HEK293T (cell line): ENCODE results near the gene ILKAP.

Source experiments
- CTCF ChIA-PET: fragments of 350-600 bp; formaldehyde crosslinking; extraction: SDS; loops from one replicate; lab custom pipeline; 2021; ENCODE audit warnings: antibody characterized with exemption, inconsistent platforms; lab: Yijun Ruan, JAX
- POLR2A ChIA-PET: fragments of 350-600 bp; formaldehyde crosslinking; extraction: SDS; loops from one replicate; lab custom pipeline; 2020; ENCODE audit warnings: antibody characterized with exemption, inconsistent platforms; lab: Yijun Ruan, JAX
- DNase-seq: peaks from one replicate; pipeline ENCODE4 v3.0.0; 2012; ENCODE audit warnings: mixed read lengths; ENCODE audit errors: extremely low spot score
- ARNT ChIP-seq: fragments of 450-650 bp; IDR thresholded peaks from 2 replicates; pipeline ENCODE4 v1.6.1; 2017; ENCODE audit warnings: mild to moderate bottlenecking
- BHLHE40 ChIP-seq: fragments of 450-650 bp; IDR thresholded peaks from 2 replicates; pipeline ENCODE4 v1.6.1; 2016; ENCODE audit warnings: mild to moderate bottlenecking, moderate library complexity, borderline replicate concordance
- CTBP1 ChIP-seq: fragments of 450-650 bp; IDR thresholded peaks from 2 replicates; pipeline ENCODE4 v1.6.1; 2016; ENCODE audit warnings: borderline replicate concordance
- ELF4 ChIP-seq: fragments of 450-650 bp; IDR thresholded peaks from 2 replicates; pipeline ENCODE4 v1.6.1; 2017; ENCODE audit warnings: antibody characterized with exemption
- FOXA1 ChIP-seq: fragments of 450-650 bp; IDR thresholded peaks from 2 replicates; pipeline ENCODE4 v1.6.1; 2016; ENCODE audit warnings: mild to moderate bottlenecking
- FOXK2 ChIP-seq: fragments of 450-650 bp; IDR thresholded peaks from 2 replicates; pipeline ENCODE4 v1.6.1; 2016; ENCODE audit warnings: mild to moderate bottlenecking
- FOXM1 ChIP-seq: fragments of 450-650 bp; IDR thresholded peaks from 2 replicates; pipeline ENCODE4 v1.6.1; 2017; ENCODE audit warnings: mild to moderate bottlenecking, borderline replicate concordance
- HDGF ChIP-seq: fragments of 450-650 bp; IDR thresholded peaks from 2 replicates; pipeline ENCODE4 v1.6.1; 2017; ENCODE audit warnings: antibody characterized with exemption, borderline replicate concordance
- L3MBTL2 ChIP-seq: fragments of 450-650 bp; conservative IDR thresholded peaks from 2 replicates; pipeline ENCODE4 v1.6.1; 2016; ENCODE audit warnings: mild to moderate bottlenecking
- LEF1 ChIP-seq: fragments of 450-650 bp; IDR thresholded peaks from 2 replicates; pipeline ENCODE4 v1.6.1; 2017; ENCODE audit warnings: mild to moderate bottlenecking, borderline replicate concordance
- NFRKB ChIP-seq: fragments of 450-650 bp; IDR thresholded peaks from 2 replicates; pipeline ENCODE4 v1.6.1; 2016; ENCODE audit warnings: mild to moderate bottlenecking, moderate library complexity
- PKNOX1 ChIP-seq: fragments of 450-650 bp; IDR thresholded peaks from 2 replicates; pipeline ENCODE4 v1.6.1; 2016
- SP1 ChIP-seq: fragments of 450-650 bp; IDR thresholded peaks from 2 replicates; pipeline ENCODE4 v1.6.1; 2017
- SUZ12 ChIP-seq: fragments of 450-650 bp; IDR thresholded peaks from 2 replicates; pipeline ENCODE4 v1.6.1; 2016; ENCODE audit warnings: mild to moderate bottlenecking
- TARDBP ChIP-seq: fragments of 450-650 bp; IDR thresholded peaks from 2 replicates; pipeline ENCODE4 v1.6.1; 2016
- ZNF384 ChIP-seq: fragments of 450-650 bp; IDR thresholded peaks from 2 replicates; pipeline ENCODE4 v1.6.1; 2016

ILKAP gene

GRCh38 chr2:238203094-238203972 lies at the start of gene ILKAP:
Gene ILKAP (minus strand): TSS chr2:238203695. CDS start chr2:238203553, 142 bp downstream.
- CTCF ChIA-PET = no interaction called here
- POLR2A ChIA-PET = interaction anchor here (0.5 to 3.1 kb wide), 9 partner anchors 8 to 495 kb away, joined by 3 to 11 read pairs (median 4); partner anchors contain the start of gene HES6
- no peak for TF ChIP-seq PKNOX1
- no peak for TF ChIP-seq ARNT
- peak; percentile 91 for TF ChIP-seq L3MBTL2
- TF ChIP-seq ELF4 = no peak
- DNase-seq = peak; percentile 99

- POLR2A ChIA-PET = no interaction called here
- CTCF ChIA-PET = interaction anchor here (1.2 kb wide), 1 partner anchor 9 kb away, joined by 3 read pairs; no protein-coding TSS in a partner anchor
- DNase-seq = no peak
- no peak for TF ChIP-seq SUZ12
- TF ChIP-seq BHLHE40 = no peak
- no peak for TF ChIP-seq FOXM1
- TF ChIP-seq HDGF = no peak
- no peak for TF ChIP-seq TARDBP
- TF ChIP-seq FOXA1 = no peak
- no peak for TF ChIP-seq FOXK2
- no peak for TF ChIP-seq ZNF384
- TF ChIP-seq CTBP1 = no peak
- TF ChIP-seq ELF4 = no peak
- TF ChIP-seq LEF1 = no peak
Observed at GRCh38 chr2:238252766-238253630, 49.5 kb upstream of the ILKAP start.

GRCh38 chr2:238251986-238252385 lies 48.5 kb upstream of the ILKAP start:
- ChIA-PET CTCF (no interaction called here), POLR2A (no interaction called here)
- DNase-seq = no peak
- TF ChIP-seq PKNOX1 (no peak), SUZ12 (no peak), SP1 (no peak), FOXA1 (no peak), TARDBP (no peak), NFRKB (no peak), BHLHE40 (no peak), LEF1 (no peak), CTBP1 (no peak), FOXK2 (no peak), L3MBTL2 (no peak)

GRCh38 chr2:238251331-238251730 lies 47.8 kb upstream of the ILKAP start:
- DNase-seq = no peak
- no peak for TF ChIP-seq ZNF384
- no peak for TF ChIP-seq FOXA1
- no peak for TF ChIP-seq ELF4
- TF ChIP-seq NFRKB = no peak
- TF ChIP-seq SP1 = no peak
- no peak for TF ChIP-seq HDGF
- TF ChIP-seq LEF1 = no peak
- no peak for TF ChIP-seq CTBP1
- CTCF ChIA-PET = interaction anchor here (0.8 kb wide), 1 partner anchor 12 kb away, joined by 3 read pairs; no protein-coding TSS in a partner anchor
- POLR2A ChIA-PET = no interaction called here

GRCh38 chr2:238250896-238251295 lies 47.4 kb upstream of the ILKAP start:
- DNase-seq = no peak
- TF ChIP-seq SUZ12 (no peak), ELF4 (no peak), BHLHE40 (no peak), L3MBTL2 (no peak), SP1 (no peak), ARNT (no peak), FOXA1 (no peak), ZNF384 (no peak), CTBP1 (no peak), FOXM1 (no peak), NFRKB (no peak), LEF1 (no peak), PKNOX1 (no peak)
- POLR2A ChIA-PET = no interaction called here
- CTCF ChIA-PET = interaction anchor here (0.8 kb wide), 1 partner anchor 12 kb away, joined by 3 read pairs; no protein-coding TSS in a partner anchor
